C4-2B (cell line): ENCODE measurements around the gene ZNF536.

Experiments
- H3K27ac ChIP-seq: fragments of 450-650 bp; 2 replicates; pipeline ENCODE4 v1.5.1; 2017
- ZFX ChIP-seq: fragments of 450-650 bp; IDR thresholded peaks from 2 replicates; pipeline ENCODE4 v1.6.1; 2017
- TF ChIP-seq, protein P1 (sequence below): fragments of 450-650 bp; conservative IDR thresholded peaks from 2 replicates; pipeline ENCODE4 v1.5.1; 2017; ENCODE audit warnings: mild to moderate bottlenecking

ZNF536 gene

DNA sequence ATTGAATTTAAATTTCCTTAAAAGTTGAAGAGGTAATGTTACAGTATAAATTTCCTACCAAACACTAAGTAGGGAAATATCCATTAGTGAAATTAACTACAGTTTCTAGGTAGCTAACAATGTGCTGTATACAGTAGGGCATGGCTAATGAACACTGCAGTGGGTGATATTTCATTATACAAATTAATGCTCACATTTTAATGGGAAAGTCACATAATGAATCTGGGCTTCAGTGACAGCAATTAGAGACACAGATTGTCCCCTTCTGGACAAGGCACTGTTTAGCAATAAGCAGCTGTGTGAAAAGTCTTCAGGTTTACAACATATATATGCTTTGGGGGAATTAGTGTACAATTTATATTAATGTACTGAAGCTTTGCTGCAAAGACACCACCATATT is 169.4 kb downstream of the ZNF536 start:
- H3K27ac ChIP-seq = no peak overlapping the region
- TF ChIP-seq, protein P1, sequence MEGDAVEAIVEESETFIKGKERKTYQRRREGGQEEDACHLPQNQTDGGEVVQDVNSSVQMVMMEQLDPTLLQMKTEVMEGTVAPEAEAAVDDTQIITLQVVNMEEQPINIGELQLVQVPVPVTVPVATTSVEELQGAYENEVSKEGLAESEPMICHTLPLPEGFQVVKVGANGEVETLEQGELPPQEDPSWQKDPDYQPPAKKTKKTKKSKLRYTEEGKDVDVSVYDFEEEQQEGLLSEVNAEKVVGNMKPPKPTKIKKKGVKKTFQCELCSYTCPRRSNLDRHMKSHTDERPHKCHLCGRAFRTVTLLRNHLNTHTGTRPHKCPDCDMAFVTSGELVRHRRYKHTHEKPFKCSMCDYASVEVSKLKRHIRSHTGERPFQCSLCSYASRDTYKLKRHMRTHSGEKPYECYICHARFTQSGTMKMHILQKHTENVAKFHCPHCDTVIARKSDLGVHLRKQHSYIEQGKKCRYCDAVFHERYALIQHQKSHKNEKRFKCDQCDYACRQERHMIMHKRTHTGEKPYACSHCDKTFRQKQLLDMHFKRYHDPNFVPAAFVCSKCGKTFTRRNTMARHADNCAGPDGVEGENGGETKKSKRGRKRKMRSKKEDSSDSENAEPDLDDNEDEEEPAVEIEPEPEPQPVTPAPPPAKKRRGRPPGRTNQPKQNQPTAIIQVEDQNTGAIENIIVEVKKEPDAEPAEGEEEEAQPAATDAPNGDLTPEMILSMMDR = no peak
- TF ChIP-seq ZFX = no peak

DNA sequence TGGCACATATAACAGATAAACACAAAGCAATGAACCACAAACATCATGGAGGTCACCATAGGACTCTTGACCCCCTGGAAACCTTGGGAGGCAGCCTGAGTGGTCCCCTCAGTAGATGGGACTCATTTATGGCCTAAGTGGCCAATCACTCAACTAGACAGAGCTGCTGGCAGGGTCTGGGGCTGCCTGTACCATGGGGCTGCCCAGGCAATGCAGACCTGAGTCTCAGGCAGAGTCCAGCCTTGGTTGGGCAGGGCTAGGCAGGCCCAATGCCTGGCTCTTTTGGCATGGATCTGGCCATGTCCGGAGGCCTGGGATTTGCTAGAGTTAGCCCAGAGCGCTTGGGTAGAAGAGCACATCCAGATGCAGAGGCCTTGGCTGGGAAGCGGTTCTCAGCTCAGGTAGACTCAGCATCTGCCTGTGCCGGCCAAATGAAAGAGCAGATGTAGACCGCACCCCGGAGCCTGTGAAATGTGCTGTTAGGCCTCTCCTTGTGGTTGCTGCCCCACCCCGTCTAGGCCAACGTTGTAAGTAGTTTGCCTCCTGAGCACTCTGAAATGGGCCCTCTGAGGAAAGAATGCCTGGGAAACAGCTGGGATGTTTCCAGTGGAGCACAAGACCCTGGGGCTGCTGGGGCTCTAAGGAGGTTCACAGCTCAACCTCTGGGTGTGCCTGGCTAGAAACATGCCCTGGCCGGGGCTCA is 171.2 kb downstream of the ZNF536 start:
- no peak overlapping the region for H3K27ac ChIP-seq
- TF ChIP-seq ZFX = no peak
- TF ChIP-seq, protein P1 = no peak

DNA sequence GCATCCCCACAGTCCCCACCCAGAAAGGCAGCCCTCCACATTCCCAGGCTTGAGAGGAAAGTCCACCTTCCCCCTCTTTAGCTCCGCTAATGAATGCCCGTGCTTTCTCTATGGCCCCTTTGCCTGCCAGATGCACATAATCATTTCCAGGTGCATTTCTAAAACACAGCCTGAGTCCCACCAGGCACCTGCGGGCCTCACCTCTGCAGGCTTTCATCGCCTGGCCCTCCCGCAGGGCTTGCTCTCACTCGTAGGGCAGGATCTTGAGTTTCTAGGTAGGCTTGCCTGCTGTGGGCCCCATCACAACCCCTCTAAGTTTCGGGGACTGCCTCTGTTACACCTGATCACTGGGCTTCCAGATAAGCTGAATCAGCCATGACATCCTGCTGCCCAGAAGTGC is 173.6 kb downstream of the ZNF536 start:
- no peak overlapping the region for H3K27ac ChIP-seq
- TF ChIP-seq, protein P1 = no peak
- TF ChIP-seq ZFX = no peak

DNA sequence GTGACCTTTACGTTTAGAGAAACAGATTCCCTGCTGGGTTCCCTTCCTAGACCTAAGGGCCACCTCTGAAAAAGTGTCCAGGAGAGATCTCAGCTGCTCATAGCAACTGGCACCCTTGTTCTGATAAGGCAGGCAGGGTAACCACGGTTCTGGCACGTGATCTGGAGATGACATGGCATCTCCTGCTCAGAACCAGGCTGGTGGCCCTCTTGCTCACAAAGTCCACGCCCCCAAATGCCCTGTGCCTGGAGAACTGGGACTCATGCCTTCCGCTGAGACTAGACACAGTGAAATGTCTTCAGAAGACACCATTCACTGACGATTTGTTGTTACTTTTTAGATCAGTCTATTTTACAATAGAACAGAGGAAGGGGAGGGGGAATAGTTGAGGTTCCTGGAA is 174.1 kb downstream of the ZNF536 start:
- H3K27ac ChIP-seq = no peak overlapping the region
- TF ChIP-seq ZFX = no peak
- TF ChIP-seq, protein P1 = no peak

DNA sequence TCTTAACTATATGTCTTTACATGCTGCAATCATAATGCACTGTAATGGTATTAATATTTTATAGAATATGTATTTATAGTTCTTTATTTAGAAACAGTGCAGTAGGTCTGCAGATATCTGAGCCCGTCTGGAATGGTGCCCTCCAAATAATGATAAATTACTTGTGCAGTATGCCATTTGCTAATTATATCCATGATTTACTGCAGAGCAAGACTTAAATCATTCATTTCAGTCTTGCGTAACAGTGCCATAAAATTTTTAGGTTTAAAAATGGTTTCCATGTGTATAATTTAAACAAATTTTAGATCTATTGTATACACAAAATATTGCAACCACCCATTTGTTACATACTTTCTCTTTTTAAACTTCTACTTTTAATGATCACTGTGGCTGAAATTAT is 175.1 kb downstream of the ZNF536 start:
- no peak overlapping the region for H3K27ac ChIP-seq
- TF ChIP-seq ZFX = no peak
- TF ChIP-seq, protein P1 = no peak

DNA sequence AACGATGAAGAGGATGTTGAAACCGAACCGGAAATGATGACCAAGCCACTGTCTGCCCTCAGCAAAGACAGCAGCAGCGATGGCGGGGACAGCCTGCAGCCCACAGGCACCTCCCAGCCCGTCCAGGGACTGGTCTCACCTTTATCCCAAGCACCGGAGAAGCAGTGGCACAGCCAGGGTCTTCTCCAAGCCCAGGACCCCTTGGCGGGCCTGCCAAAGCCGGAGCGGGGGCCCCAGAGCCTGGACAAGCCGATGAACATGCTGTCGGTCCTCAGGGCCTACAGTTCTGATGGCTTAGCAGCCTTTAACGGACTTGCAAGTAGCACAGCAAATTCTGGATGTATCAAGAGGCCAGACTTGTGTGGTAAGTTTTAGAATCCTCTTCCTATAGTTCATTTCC is 177.0 kb downstream of the ZNF536 start:
- TF ChIP-seq, protein P1 = no peak
- no peak for TF ChIP-seq ZFX
- H3K27ac ChIP-seq = no peak overlapping the region

DNA sequence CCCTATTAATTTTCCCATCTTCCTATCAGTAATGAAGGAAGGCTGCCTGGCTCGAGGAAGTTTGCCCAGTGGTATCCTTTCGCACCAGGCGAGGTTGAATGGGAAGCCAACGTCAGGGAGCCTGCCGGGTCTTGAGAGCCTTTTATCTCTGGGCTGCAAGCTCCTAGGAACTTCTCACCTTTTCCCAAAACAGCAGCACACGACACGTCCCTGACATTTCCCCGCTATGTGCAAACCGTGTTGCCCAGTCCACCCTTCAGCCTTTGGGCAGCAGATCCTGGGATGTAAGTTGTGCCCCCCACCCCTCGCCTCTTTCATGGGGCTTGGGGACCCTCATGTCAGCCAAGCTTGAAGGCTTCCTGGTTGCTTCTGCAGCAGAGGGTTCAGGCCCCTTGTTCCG is 179.1 kb downstream of the ZNF536 start:
- no peak for TF ChIP-seq ZFX
- TF ChIP-seq, protein P1 = no peak
- no peak overlapping the region for H3K27ac ChIP-seq
